ENCODE data around the gene DERL3. TPM values are rescaled to one million over a fixed set of nuclear protein-coding genes. Genes with fewer than 3 reads are reported as not detected.
A peak's percentile ranks its signal among the peaks of the same experiment; 100 is the strongest.

Gene DERL3
- total and polyA plus RNA-seq, 7 experiments from 2014 or later = 1.6 to 16.2 (median 6.5) TPM; not detected in 2

GRCh38 chr22:23844739-23845202, 6.0 kb upstream of the DERL3 start:
- no peak overlapping the region for H3K27ac Mint-ChIP-seq
- Histone ChIP-seq H3K9me3 (ENCODE audit: control insufficient read depth in 2 of 3, low read length in 3 of 3) (no peaks in the 10 kb centered on the region), H3K27me3 (ENCODE audit: control insufficient read depth in 2 of 2, insufficient read depth in 2 of 2, low read length in 2 of 2) (no peaks in the 10 kb centered on the region), H3K27ac (ENCODE audit: low read depth, low read length) (no peak overlapping the region), H3K4me3 (ENCODE audit: low read length) (no peak overlapping the region), H3K4me1 (ENCODE audit: control insufficient read depth in 2 of 2, insufficient read depth in 2 of 2, low read length in 2 of 2) (peaks cover 0 to under 1% of the 10 kb centered on the region in 2 donors), H3K36me3 (ENCODE audit: control insufficient read depth in 2 of 3, insufficient read depth in 3 of 3, low read length in 3 of 3) (no peaks in the 10 kb centered on the region)
- ChIA-PET CTCF (no interaction called here), POLR2A (interaction anchor here (0.7 to 1.9 kb wide), 2 partner anchors 13 to 57 kb away, joined by 3 to 10 read pairs; partner anchors contain the start of gene SLC2A11)
- ATAC-seq (no peak), DNase-seq (no peak)
- peaks cover 0 to 4% (median 1%) of the 10 kb centered on the region in 7 donors for H3K4me1 Mint-ChIP-seq
- peaks cover 0 to 2% (median 0%) of the 10 kb centered on the region in 11 donors for H3K9me3 Mint-ChIP-seq
- intact Hi-C loops (cut with micrococcal nuclease) = loop anchor here (5.0 kb wide), 5 partner anchors 107 to 302 kb away; no protein-coding TSS in a partner anchor
- no peaks in the 10 kb centered on the region for H3K36me3 Mint-ChIP-seq
- no peak overlapping the region for H3K4me3 Mint-ChIP-seq
- peaks cover 0 to 3% (median 0%) of the 10 kb centered on the region in 5 donors for H3K27me3 Mint-ChIP-seq

DNA sequence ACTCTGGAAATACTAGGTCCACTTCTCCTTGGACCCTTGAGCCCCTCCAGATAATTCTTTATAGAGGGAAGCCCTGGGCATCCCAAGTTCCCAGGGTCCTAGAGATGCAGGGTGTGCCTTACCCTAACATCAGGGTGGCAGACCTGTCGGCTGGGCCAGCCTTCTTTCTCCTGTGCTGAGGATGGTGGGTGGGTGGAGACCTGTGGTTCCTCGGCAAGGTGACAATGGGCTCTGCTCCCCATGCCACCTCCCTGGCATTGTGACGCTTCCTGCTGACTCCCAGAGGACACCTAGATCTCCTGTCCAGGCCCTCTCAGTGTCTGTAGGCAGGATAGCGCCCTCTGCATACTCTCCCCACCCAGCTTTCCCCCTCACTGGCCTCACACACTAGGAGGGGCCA, 3.8 kb upstream of the DERL3 start:
- POLR2A ChIA-PET = no interaction called here
- CTCF ChIA-PET = no interaction called here
- H3K4me1 Mint-ChIP-seq = peaks cover 12 to 21% (median 18%) of the 10 kb centered on the region in 7 donors
- H3K9me3 Mint-ChIP-seq = peaks cover 0 to 2% (median 0%) of the 10 kb centered on the region in 11 donors
- no peak overlapping the region for H3K4me3 ChIP-seq (ENCODE audit: low read length)
- H3K36me3 Mint-ChIP-seq = peaks cover 0 to 1% (median 0%) of the 10 kb centered on the region in 5 donors
- H3K27me3 Mint-ChIP-seq = peaks cover 0 to 7% (median 0%) of the 10 kb centered on the region in 5 donors
- intact Hi-C loops (cut with micrococcal nuclease) = no loop called here
- no peaks in the 10 kb centered on the region for H3K9me3 ChIP-seq (ENCODE audit: control insufficient read depth in 2 of 3, low read length in 3 of 3)
- DNase-seq (no peak), ATAC-seq (no peak)
- peak overlapping the region in 1 of 9 donors; percentile 4 for H3K27ac Mint-ChIP-seq
- H3K4me3 Mint-ChIP-seq = no peak overlapping the region
- no peaks in the 10 kb centered on the region for H3K36me3 ChIP-seq (ENCODE audit: control insufficient read depth in 2 of 3, insufficient read depth in 3 of 3, low read length in 3 of 3)
- peaks cover 4 to 5% of the 10 kb centered on the region in 2 donors for H3K4me1 ChIP-seq (ENCODE audit: control insufficient read depth in 2 of 2, insufficient read depth in 2 of 2, low read length in 2 of 2)
- no peaks in the 10 kb centered on the region for H3K27me3 ChIP-seq (ENCODE audit: control insufficient read depth in 2 of 2, insufficient read depth in 2 of 2, low read length in 2 of 2)
- H3K27ac ChIP-seq (ENCODE audit: low read depth, low read length) = no peak overlapping the region

GRCh38 chr22:23841736-23842445, 3.1 kb upstream of the DERL3 start:
- H3K4me3 Mint-ChIP-seq = no peak overlapping the region
- H3K9me3 Mint-ChIP-seq = peaks cover 0 to 2% (median 0%) of the 10 kb centered on the region in 11 donors
- peaks cover 0 to 7% (median 0%) of the 10 kb centered on the region in 5 donors for H3K27me3 Mint-ChIP-seq
- peaks cover 12 to 23% (median 20%) of the 10 kb centered on the region in 7 donors for H3K4me1 Mint-ChIP-seq
- CTCF ChIA-PET = no interaction called here
- peaks cover 4 to 5% of the 10 kb centered on the region in 2 donors for H3K4me1 ChIP-seq (ENCODE audit: control insufficient read depth in 2 of 2, insufficient read depth in 2 of 2, low read length in 2 of 2)
- no peaks in the 10 kb centered on the region for H3K36me3 ChIP-seq (ENCODE audit: control insufficient read depth in 2 of 3, insufficient read depth in 3 of 3, low read length in 3 of 3)
- DNase-seq = no peak
- intact Hi-C loops (cut with micrococcal nuclease) = no loop called here
- no peak overlapping the region for H3K4me3 ChIP-seq (ENCODE audit: low read length)
- peak overlapping the region in 2 of 9 donors; percentile 6 to 11 for H3K27ac Mint-ChIP-seq
- no peaks in the 10 kb centered on the region for H3K27me3 ChIP-seq (ENCODE audit: control insufficient read depth in 2 of 2, insufficient read depth in 2 of 2, low read length in 2 of 2)
- no peak overlapping the region for H3K27ac ChIP-seq (ENCODE audit: low read depth, low read length)
- no peak for ATAC-seq
- H3K9me3 ChIP-seq (ENCODE audit: control insufficient read depth in 2 of 3, low read length in 3 of 3) = no peaks in the 10 kb centered on the region
- POLR2A ChIA-PET = no interaction called here
- peaks cover 0 to 1% (median 0%) of the 10 kb centered on the region in 5 donors for H3K36me3 Mint-ChIP-seq

GRCh38 chr22:23841292-23841691, 2.5 kb upstream of the DERL3 start:
- Histone ChIP-seq H3K9me3 (ENCODE audit: control insufficient read depth in 2 of 3, low read length in 3 of 3) (no peaks in the 10 kb centered on the region), H3K36me3 (ENCODE audit: control insufficient read depth in 2 of 3, insufficient read depth in 3 of 3, low read length in 3 of 3) (no peaks in the 10 kb centered on the region), H3K4me1 (ENCODE audit: control insufficient read depth in 2 of 2, insufficient read depth in 2 of 2, low read length in 2 of 2) (peaks cover 4 to 5% of the 10 kb centered on the region in 2 donors), H3K27ac (ENCODE audit: low read depth, low read length) (no peak overlapping the region), H3K4me3 (ENCODE audit: low read length) (no peak overlapping the region), H3K27me3 (ENCODE audit: control insufficient read depth in 2 of 2, insufficient read depth in 2 of 2, low read length in 2 of 2) (no peaks in the 10 kb centered on the region)
- peaks cover 0 to 7% (median 0%) of the 10 kb centered on the region in 5 donors for H3K27me3 Mint-ChIP-seq
- ChIA-PET CTCF (no interaction called here), POLR2A (no interaction called here)
- H3K4me1 Mint-ChIP-seq = peaks cover 12 to 26% (median 20%) of the 10 kb centered on the region in 7 donors
- peaks cover 0 to 2% (median 0%) of the 10 kb centered on the region in 11 donors for H3K9me3 Mint-ChIP-seq
- no peak for DNase-seq
- H3K36me3 Mint-ChIP-seq = peaks cover 0 to 1% (median 0%) of the 10 kb centered on the region in 5 donors
- no peak for ATAC-seq
- intact Hi-C loops (cut with micrococcal nuclease) = no loop called here
- H3K4me3 Mint-ChIP-seq = no peak overlapping the region
- peak overlapping the region in 2 of 9 donors; percentile 6 to 11 for H3K27ac Mint-ChIP-seq

DNA sequence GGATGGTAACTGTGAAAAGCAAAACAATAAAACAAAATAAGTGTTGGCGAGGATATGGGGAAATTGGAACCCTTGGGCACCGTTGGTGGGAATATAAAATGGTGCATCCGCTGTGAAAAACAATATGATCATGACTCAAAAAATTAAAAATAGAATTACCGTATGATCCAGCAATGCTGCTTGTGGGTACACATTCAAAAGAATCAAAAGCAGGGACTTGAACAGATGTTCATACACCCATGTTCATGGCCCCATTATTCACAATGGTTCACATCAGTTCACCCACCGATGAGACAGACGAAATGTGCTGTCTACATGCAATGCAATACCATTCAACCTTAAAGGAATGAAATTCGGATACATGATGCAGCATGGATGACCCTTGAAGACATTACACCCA, 1.2 kb upstream of the DERL3 start:
- Histone ChIP-seq H3K27ac (ENCODE audit: low read depth, low read length) (no peak overlapping the region), H3K36me3 (ENCODE audit: control insufficient read depth in 2 of 3, insufficient read depth in 3 of 3, low read length in 3 of 3) (peaks cover 0 to 12% (median 0%) of the 10 kb centered on the region in 3 experiments), H3K4me1 (ENCODE audit: control insufficient read depth in 2 of 2, insufficient read depth in 2 of 2, low read length in 2 of 2) (peaks cover 4 to 5% of the 10 kb centered on the region in 2 donors), H3K9me3 (ENCODE audit: control insufficient read depth in 2 of 3, low read length in 3 of 3) (no peaks in the 10 kb centered on the region), H3K27me3 (ENCODE audit: control insufficient read depth in 2 of 2, insufficient read depth in 2 of 2, low read length in 2 of 2) (no peaks in the 10 kb centered on the region), H3K4me3 (ENCODE audit: low read length) (no peak overlapping the region)
- ATAC-seq (no peak), DNase-seq (no peak)
- Mint-ChIP-seq H3K27ac (peak overlapping the region in 4 of 9 donors; percentile 21 to 77 (median 66)), H3K27me3 (peaks cover 0 to 7% (median 0%) of the 10 kb centered on the region in 5 donors), H3K4me3 (peak overlapping the region; percentile 12 to 96 (median 64)), H3K36me3 (peaks cover 0 to 1% (median 0%) of the 10 kb centered on the region in 5 donors), H3K9me3 (peaks cover 0 to 2% (median 0%) of the 10 kb centered on the region in 11 donors), H3K4me1 (peaks cover 12 to 26% (median 20%) of the 10 kb centered on the region in 7 donors)
- CTCF ChIA-PET = no interaction called here
- intact Hi-C loops (cut with micrococcal nuclease) = no loop called here
- POLR2A ChIA-PET = no interaction called here

DNA sequence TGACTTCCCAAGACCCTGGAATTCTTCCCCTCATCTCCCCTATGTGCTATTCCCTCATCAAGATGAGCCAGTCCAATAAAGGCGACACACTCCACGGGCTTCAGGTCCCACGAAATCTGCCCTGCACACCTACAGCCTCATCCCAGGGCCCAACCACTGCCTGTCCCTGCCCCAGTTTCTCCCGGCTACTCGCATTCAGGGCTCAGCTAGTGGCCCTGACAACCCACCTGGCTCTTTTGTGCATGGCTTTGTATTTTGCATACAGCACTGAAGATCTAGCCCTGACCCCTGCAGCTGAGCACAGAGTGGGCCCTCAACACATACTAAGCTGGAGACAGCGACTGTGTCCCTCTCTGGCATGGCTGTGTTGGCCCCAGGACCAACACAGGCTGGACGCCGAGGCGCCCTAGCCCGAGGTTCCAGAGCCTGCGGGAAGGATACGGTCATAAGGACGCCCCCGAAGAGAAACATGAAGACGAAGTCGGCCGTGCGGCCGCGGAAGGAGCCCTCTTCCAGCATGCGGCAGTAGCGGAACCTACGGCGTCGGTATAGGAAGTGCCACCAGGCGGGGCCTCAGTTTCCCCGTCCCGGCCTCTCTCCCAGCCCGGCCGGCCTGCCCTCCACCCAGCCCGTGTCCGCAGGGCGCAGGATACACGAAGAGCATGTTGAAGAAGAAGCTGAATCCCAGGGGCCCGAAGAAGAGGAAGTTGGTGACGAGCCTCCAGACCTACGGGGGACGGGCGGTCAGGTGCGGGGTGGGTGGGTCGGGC, 710 bp downstream of the DERL3 start:
- ChIA-PET CTCF (interaction anchor here (0.9 kb wide), 1 partner anchor 19 kb away, joined by 3 read pairs; no protein-coding TSS in a partner anchor), POLR2A (interaction anchor here (1.1 kb wide), 1 partner anchor 56 kb away, joined by 3 read pairs; the partner anchor contains the start of gene MIF)
- no peaks in the 10 kb centered on the region for H3K9me3 Mint-ChIP-seq
- H3K4me3 Mint-ChIP-seq = peak overlapping the region; percentile 81 to 96 (median 91)
- peaks cover 0 to 1% (median 0%) of the 10 kb centered on the region in 5 donors for H3K36me3 Mint-ChIP-seq
- H3K27ac ChIP-seq (ENCODE audit: low read depth, low read length) = peak overlapping the region; percentile 51
- peak overlapping the region; percentile 39 for H3K4me3 ChIP-seq (ENCODE audit: low read length)
- no peaks in the 10 kb centered on the region for H3K9me3 ChIP-seq (ENCODE audit: control insufficient read depth in 2 of 3, low read length in 3 of 3)
- H3K4me1 Mint-ChIP-seq = peaks cover 12 to 26% (median 20%) of the 10 kb centered on the region in 7 donors
- peaks cover 0 to 7% (median 0%) of the 10 kb centered on the region in 5 donors for H3K27me3 Mint-ChIP-seq
- H3K27ac Mint-ChIP-seq = peak overlapping the region; percentile 20 to 93 (median 84)
- DNase-seq = no peak
- intact Hi-C loops (cut with micrococcal nuclease) = loop anchor here (2.0 kb wide), 2 partner anchors 19 to 69 kb away; partner anchors contain the start of gene SLC2A11 (in 1 of the 2)
- H3K4me1 ChIP-seq (ENCODE audit: control insufficient read depth in 2 of 2, insufficient read depth in 2 of 2, low read length in 2 of 2) = peaks cover 4 to 5% of the 10 kb centered on the region in 2 donors
- H3K36me3 ChIP-seq (ENCODE audit: control insufficient read depth in 2 of 3, insufficient read depth in 3 of 3, low read length in 3 of 3) = peaks cover 0 to 30% (median 0%) of the 10 kb centered on the region in 3 experiments
- no peaks in the 10 kb centered on the region for H3K27me3 ChIP-seq (ENCODE audit: control insufficient read depth in 2 of 2, insufficient read depth in 2 of 2, low read length in 2 of 2)
- no peak for ATAC-seq

Data from naive thymus-derived CD4-positive, alpha-beta T cell (primary cell).